Body of pancreas (tissue), 4 donors: ENCODE data around the gene CDV3. TPM values are rescaled to one million over a fixed set of nuclear protein-coding genes. Genes with fewer than 3 reads are reported as not detected.

Experiments used
- ATAC-seq: fragments of 150-250 bp; one replicate; pipeline ENCODE4 v1.9.1; 2016
- DNase-seq, 4 donors: peaks; one replicate each; pipeline ENCODE4 v3.0.0-alpha.2; 2019
- H3K27ac ChIP-seq, 4 donors: fragments of 200-600 bp; sonication (generic); 1 replicate in 3 of 4; 2 replicates in 1 of 4; pipeline versions ENCODE4 v1.5.1 to v1.6.1; 2016 to 2019; ENCODE audit warnings: mild to moderate bottlenecking in 1 of 4, mixed read lengths in 1 of 4, moderate library complexity in 1 of 4
- H3K27me3 ChIP-seq, 2 donors: fragments of 200-600 bp; sonication (generic); one replicate each; pipeline ENCODE4 v1.6.0; 2016; ENCODE audit warnings: mild to moderate bottlenecking in 1 of 2
- H3K36me3 ChIP-seq, 2 donors: fragments of 200-600 bp; sonication (generic); replicated peaks in 1 of 2; 2 replicates each; pipeline ENCODE4 v1.5.1; 2016; ENCODE audit warnings: low read depth in 2 of 2; ENCODE audit not compliant: insufficient read depth in 1 of 2
- H3K4me1 ChIP-seq: fragments of 200-600 bp; sonication (generic); one replicate; pipeline ENCODE4 v1.6.0; 2016
- H3K4me3 ChIP-seq, 2 donors: fragments of 200-600 bp; sonication (generic); 1 replicate in 1 of 2; 2 replicates in 1 of 2; pipeline ENCODE4 v1.5.1; 2016 to 2019
- H3K9me3 ChIP-seq, 3 donors: fragments of 200-600 bp; sonication (generic); 1 replicate in 2 of 3; 2 replicates in 1 of 3; pipeline ENCODE4 v1.5.1; 2016
- CTCF ChIP-seq, 7 experiments: fragments of 450-650 bp in 4 of 7; fragments of 200-600 bp in 3 of 7; sonication (generic) in 3 of 7; IDR thresholded peaks; one replicate each; pipeline ENCODE4 v1.5.1; 2016 to 2019; ENCODE audit warnings: antibody characterized with exemption in 7 of 7
- POLR2A ChIP-seq, 3 donors: fragments of 450-650 bp; IDR thresholded peaks; one replicate each; pipeline ENCODE4 v1.6.1; 2016; ENCODE audit warnings: antibody characterized with exemption in 3 of 3, mild to moderate bottlenecking in 2 of 3
- WGBS, 2 donors: methylation state at CpG; one replicate each; pipeline ENCODE4 v1.1.5; 2017; 5-methylcytosine and 5-hydroxymethylcytosine counted together
- intact Hi-C: fragments of 100-400 bp; cut with DNase I; formaldehyde crosslinking; loops from one replicate; pipeline ENCODE4 v1.15.1; 2023
- total RNA-seq, 2 donors: library from RNA; depleted of rRNA; stranded (reverse); fragments of >200 nt; gene quantifications; one replicate each; pipeline ENCODE4 v1.1.0, GENCODE V29; 2016

The CDV3 gene
- total RNA-seq, 2 donors from 2014 or later = 67.6 to 70.3 TPM

- no peaks in the 10 kb centered on the region for H3K9me3 ChIP-seq
- H3K4me1 ChIP-seq = no peaks in the 10 kb centered on the region
- H3K27me3 ChIP-seq = no peaks in the 10 kb centered on the region
- peaks cover 0 to 6% of the 10 kb centered on the region in 2 donors for H3K36me3 ChIP-seq
- DNase-seq (no peak), ATAC-seq (no peak)
- intact Hi-C loops = no loop called here
- WGBS, 2 donors = 79 to 86% methylated on average over 4 of the region's 4 CpGs
- peak overlapping the region in 1 of 4 donors; percentile 9 for H3K27ac ChIP-seq
- H3K4me3 ChIP-seq = no peak overlapping the region
- TF ChIP-seq CTCF (IDR thresholded peaks at IDR 0.05) (no peak), POLR2A (IDR thresholded peaks at IDR 0.05) (no peak)
These were observed 33.4 kb downstream of the CDV3 start for GRCh38 chr3:133606902-133607301.

GRCh38 chr3:133607816-133608215, 34.3 kb downstream of the CDV3 start:
- Histone ChIP-seq H3K27ac (no peak overlapping the region), H3K9me3 (no peaks in the 10 kb centered on the region), H3K27me3 (no peaks in the 10 kb centered on the region), H3K4me1 (no peaks in the 10 kb centered on the region), H3K4me3 (no peak overlapping the region), H3K36me3 (peaks cover 0 to 8% of the 10 kb centered on the region in 2 donors)
- intact Hi-C loops = no loop called here
- no peak for ATAC-seq
- DNase-seq = no peak
- no peak for TF ChIP-seq CTCF (IDR thresholded peaks at IDR 0.05)
- no peak for TF ChIP-seq POLR2A (IDR thresholded peaks at IDR 0.05)
- WGBS, 2 donors = 96% methylated on average over 1 of the region's 1 CpG

GRCh38 chr3:133608388-133608787, 34.9 kb downstream of the CDV3 start:
- TF ChIP-seq POLR2A (IDR thresholded peaks at IDR 0.05) = no peak
- TF ChIP-seq CTCF (IDR thresholded peaks at IDR 0.05) = no peak
- intact Hi-C loops = no loop called here
- no peak overlapping the region for H3K27ac ChIP-seq
- ATAC-seq = no peak
- H3K4me3 ChIP-seq = no peak overlapping the region
- H3K9me3 ChIP-seq = no peaks in the 10 kb centered on the region
- H3K4me1 ChIP-seq = no peaks in the 10 kb centered on the region
- no peak for DNase-seq
- no peaks in the 10 kb centered on the region for H3K27me3 ChIP-seq
- WGBS, 2 donors = 31 to 38% methylated on average over 2 of the region's 2 CpGs
- H3K36me3 ChIP-seq = peaks cover 0 to 8% of the 10 kb centered on the region in 2 donors

GRCh38 chr3:133610031-133610430, 36.5 kb downstream of the CDV3 start:
- Histone ChIP-seq H3K4me1 (no peaks in the 10 kb centered on the region), H3K36me3 (peaks cover 0 to 8% of the 10 kb centered on the region in 2 donors), H3K27ac (no peak overlapping the region), H3K4me3 (no peak overlapping the region), H3K9me3 (no peaks in the 10 kb centered on the region), H3K27me3 (no peaks in the 10 kb centered on the region)
- intact Hi-C loops = no loop called here
- ATAC-seq = no peak
- DNase-seq = no peak
- no peak for TF ChIP-seq CTCF (IDR thresholded peaks at IDR 0.05)
- no peak for TF ChIP-seq POLR2A (IDR thresholded peaks at IDR 0.05)

GRCh38 chr3:133611534-133611933, 38.0 kb downstream of the CDV3 start:
- no peak for TF ChIP-seq POLR2A (IDR thresholded peaks at IDR 0.05)
- no peak overlapping the region for H3K27ac ChIP-seq
- intact Hi-C loops = no loop called here
- 92 to 97% methylated on average over 2 of the region's 2 CpGs for WGBS, 2 donors
- no peaks in the 10 kb centered on the region for H3K27me3 ChIP-seq
- no peaks in the 10 kb centered on the region for H3K9me3 ChIP-seq
- H3K4me1 ChIP-seq = no peaks in the 10 kb centered on the region
- DNase-seq (no peak), ATAC-seq (no peak)
- H3K4me3 ChIP-seq = no peak overlapping the region
- peaks cover 0 to 9% of the 10 kb centered on the region in 2 donors for H3K36me3 ChIP-seq
